Cardiac muscle cell (in vitro differentiated cells and primary cell): ENCODE data around the gene ZNF699. TPM values are rescaled to one million over a fixed set of nuclear protein-coding genes. Genes with fewer than 3 reads are reported as not detected.

ENCODE experiments used
- DNase-seq, 2 donors: peaks; one replicate each; pipeline versions ENCODE4 v3.0.0 to v3.0.0-alpha.2; 2010 to 2017; ENCODE audit warnings: low read depth in 1 of 2, low spot score in 1 of 2
- H3K27ac ChIP-seq: fragments of 200-600 bp; sonication (generic); 2 replicates; pipeline ENCODE4 v1.5.1; 2016
- H3K27me3 ChIP-seq: fragments of 200-600 bp; sonication (generic); 2 replicates; pipeline ENCODE4 v1.6.0; 2016; ENCODE audit warnings: control low read depth
- H3K36me3 ChIP-seq: fragments of 200-600 bp; sonication (generic); 2 replicates; pipeline ENCODE4 v1.5.1; 2016; ENCODE audit warnings: control low read depth
- H3K4me1 ChIP-seq: fragments of 200-600 bp; sonication (generic); 2 replicates; pipeline ENCODE4 v1.8.1; 2017; ENCODE audit warnings: low read depth, mild to moderate bottlenecking, mixed run types
- H3K4me3 ChIP-seq: fragments of 200-600 bp; sonication (generic); 2 replicates; pipeline ENCODE4 v1.5.1; 2016; ENCODE audit warnings: mild to moderate bottlenecking
- H3K9me3 ChIP-seq: fragments of 200-600 bp; sonication (generic); 2 replicates; pipeline ENCODE4 v1.5.1; 2017; ENCODE audit warnings: low read depth, mild to moderate bottlenecking, control low read depth
- CTCF ChIP-seq: IDR thresholded peaks from 2 replicates; pipeline ENCODE4 v1.5.1; 2012; ENCODE audit warnings: low read depth, mild to moderate bottlenecking, low read length
- polyA plus RNA-seq: library from polyadenylated mRNA; unstranded; fragments of >200 nt; fragmentation: Nextera tagmentation; extraction: Ambion mirVana; gene quantifications from 2 replicates; pipeline ENCODE4 v1.2.1, GENCODE V29; 2016
- total RNA-seq: library from RNA; depleted of rRNA; stranded (reverse); fragments of >200 nt; gene quantifications from 2 replicates; pipeline ENCODE4 v1.2.3, GENCODE V29; 2016

The ZNF699 gene
- total and polyA plus RNA-seq, 2 experiments from 2014 or later = 3.2 to 17.1 TPM

GRCh38 chr19:9348253-9348652 lies 38.6 kb upstream of the ZNF699 start:
- H3K9me3 ChIP-seq = peaks cover 3% of the 10 kb centered on the region

GRCh38 chr19:9345005-9345404 lies 35.4 kb upstream of the ZNF699 start:
- Histone ChIP-seq H3K27ac (no peak overlapping the region), H3K4me1 (no peaks in the 10 kb centered on the region), H3K36me3 (peaks cover 2% of the 10 kb centered on the region), H3K4me3 (no peak overlapping the region), H3K9me3 (peaks cover 13% of the 10 kb centered on the region), H3K27me3 (no peaks in the 10 kb centered on the region)
- TF ChIP-seq CTCF = no peak
- no peak for DNase-seq

More at GRCh38 chr19:9348253-9348652, 38.6 kb upstream of the ZNF699 start:
- H3K4me3 ChIP-seq = no peak overlapping the region
- TF ChIP-seq CTCF = no peak
- H3K27me3 ChIP-seq = no peaks in the 10 kb centered on the region
- H3K27ac ChIP-seq = no peak overlapping the region
- no peaks in the 10 kb centered on the region for H3K36me3 ChIP-seq
- H3K4me1 ChIP-seq = no peaks in the 10 kb centered on the region
- DNase-seq = no peak

GRCh38 chr19:9342610-9343304 lies 33.1 kb upstream of the ZNF699 start:
- H3K36me3 ChIP-seq = peaks cover 2% of the 10 kb centered on the region

GRCh38 chr19:9329999-9330398 lies 20.4 kb upstream of the ZNF699 start:
- Histone ChIP-seq H3K4me1 (no peaks in the 10 kb centered on the region), H3K27me3 (no peaks in the 10 kb centered on the region), H3K9me3 (peaks cover 6% of the 10 kb centered on the region), H3K36me3 (no peaks in the 10 kb centered on the region), H3K4me3 (no peak overlapping the region), H3K27ac (no peak overlapping the region)
- no peak for TF ChIP-seq CTCF
- DNase-seq = no peak

More at GRCh38 chr19:9342610-9343304, 33.1 kb upstream of the ZNF699 start:
- Histone ChIP-seq H3K4me1 (no peaks in the 10 kb centered on the region), H3K4me3 (no peak overlapping the region), H3K27ac (no peak overlapping the region), H3K9me3 (peaks cover 16% of the 10 kb centered on the region), H3K27me3 (no peaks in the 10 kb centered on the region)
- TF ChIP-seq CTCF = no peak
- DNase-seq = no peak

GRCh38 chr19:9324584-9324962 lies 14.9 kb upstream of the ZNF699 start:
- Histone ChIP-seq H3K4me1 (no peaks in the 10 kb centered on the region), H3K9me3 (no peaks in the 10 kb centered on the region), H3K27me3 (no peaks in the 10 kb centered on the region), H3K36me3 (no peaks in the 10 kb centered on the region), H3K4me3 (peak overlapping the region; percentile 58), H3K27ac (peak overlapping the region; percentile 89)
- DNase-seq = no peak
- TF ChIP-seq CTCF = no peak
